ENCODE results near the gene TMEM205.
A peak's percentile ranks its signal among the peaks of the same experiment; 100 is the strongest.

The TMEM205 gene

GRCh38 chr19:11367528-11367927 lies 21.5 kb upstream of the TMEM205 start:
- H3K27ac ChIP-seq (ENCODE audit: low read depth, low read length): no peak overlapping the region
- no peaks in the 10 kb centered on the region for H3K36me3 ChIP-seq (ENCODE audit: insufficient read depth, low read length)
- H3K4me1 ChIP-seq (ENCODE audit: control insufficient read depth, insufficient read depth, low read length, unreplicated experiment): no peaks in the 10 kb centered on the region
- no peak overlapping the region for H3K4me3 ChIP-seq (ENCODE audit: low read depth, low read length)
- H3K79me2 ChIP-seq (ENCODE audit: control insufficient read depth, insufficient read depth, low read length, unreplicated experiment): no peaks in the 10 kb centered on the region
- no peaks in the 10 kb centered on the region for H3K27me3 ChIP-seq (ENCODE audit: insufficient read depth, low read length)
- H2AFZ ChIP-seq (ENCODE audit: low read length, unreplicated experiment): no peak overlapping the region

- Histone ChIP-seq H3K4me1 (ENCODE audit: control insufficient read depth, insufficient read depth, low read length, unreplicated experiment) (no peaks in the 10 kb centered on the region), H3K4me3 (ENCODE audit: low read depth, low read length) (no peak overlapping the region), H3K27ac (ENCODE audit: low read depth, low read length) (no peak overlapping the region), H3K79me2 (ENCODE audit: control insufficient read depth, insufficient read depth, low read length, unreplicated experiment) (no peaks in the 10 kb centered on the region), H3K36me3 (ENCODE audit: insufficient read depth, low read length) (no peaks in the 10 kb centered on the region), H2AFZ (ENCODE audit: low read length, unreplicated experiment) (no peak overlapping the region), H3K27me3 (ENCODE audit: insufficient read depth, low read length) (no peaks in the 10 kb centered on the region)
These were observed 19.6 kb upstream of the TMEM205 start for GRCh38 chr19:11365557-11366117.

DNA sequence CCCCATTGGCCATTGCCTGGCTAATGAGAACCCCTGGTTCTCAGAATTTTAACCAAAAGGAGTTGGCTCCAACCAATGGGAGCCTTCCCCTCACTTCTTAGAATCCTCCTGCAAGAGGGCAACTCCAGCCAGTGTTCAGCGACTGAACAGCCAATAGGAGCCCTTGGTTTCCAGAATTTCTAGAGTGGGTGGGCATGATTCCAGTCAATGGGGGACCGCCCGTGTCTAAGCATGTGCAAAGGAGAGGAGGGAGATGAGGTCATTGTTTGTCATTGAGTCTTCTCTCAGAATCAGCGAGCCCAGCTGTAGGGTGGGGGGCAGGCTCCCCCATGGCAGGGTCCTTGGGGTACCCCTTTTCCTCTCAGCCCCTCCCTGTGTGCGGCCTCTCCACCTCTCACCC lies 18.9 kb upstream of the TMEM205 start:
- H3K79me2 ChIP-seq (ENCODE audit: control insufficient read depth, insufficient read depth, low read length, unreplicated experiment): no peaks in the 10 kb centered on the region
- no peak overlapping the region for H3K27ac ChIP-seq (ENCODE audit: low read depth, low read length)
- H3K4me3 ChIP-seq (ENCODE audit: low read depth, low read length): no peak overlapping the region
- no peaks in the 10 kb centered on the region for H3K27me3 ChIP-seq (ENCODE audit: insufficient read depth, low read length)
- H3K36me3 ChIP-seq (ENCODE audit: insufficient read depth, low read length): no peaks in the 10 kb centered on the region
- no peak overlapping the region for H2AFZ ChIP-seq (ENCODE audit: low read length, unreplicated experiment)
- no peaks in the 10 kb centered on the region for H3K4me1 ChIP-seq (ENCODE audit: control insufficient read depth, insufficient read depth, low read length, unreplicated experiment)

- Histone ChIP-seq H3K4me3 (ENCODE audit: low read depth, low read length) (no peak overlapping the region), H3K36me3 (ENCODE audit: insufficient read depth, low read length) (no peaks in the 10 kb centered on the region), H3K79me2 (ENCODE audit: control insufficient read depth, insufficient read depth, low read length, unreplicated experiment) (no peaks in the 10 kb centered on the region), H2AFZ (ENCODE audit: low read length, unreplicated experiment) (no peak overlapping the region), H3K27me3 (ENCODE audit: insufficient read depth, low read length) (no peaks in the 10 kb centered on the region), H3K27ac (ENCODE audit: low read depth, low read length) (no peak overlapping the region), H3K4me1 (ENCODE audit: control insufficient read depth, insufficient read depth, low read length, unreplicated experiment) (no peaks in the 10 kb centered on the region)
These were observed 18.3 kb upstream of the TMEM205 start for GRCh38 chr19:11364296-11364904.

- Histone ChIP-seq H3K27me3 (ENCODE audit: insufficient read depth, low read length) (no peaks in the 10 kb centered on the region), H3K4me1 (ENCODE audit: control insufficient read depth, insufficient read depth, low read length, unreplicated experiment) (no peaks in the 10 kb centered on the region), H3K79me2 (ENCODE audit: control insufficient read depth, insufficient read depth, low read length, unreplicated experiment) (no peaks in the 10 kb centered on the region), H3K4me3 (ENCODE audit: low read depth, low read length) (no peak overlapping the region), H3K27ac (ENCODE audit: low read depth, low read length) (no peak overlapping the region), H2AFZ (ENCODE audit: low read length, unreplicated experiment) (no peak overlapping the region), H3K36me3 (ENCODE audit: insufficient read depth, low read length) (no peaks in the 10 kb centered on the region)
These were observed 17.8 kb upstream of the TMEM205 start for GRCh38 chr19:11363881-11364280.

DNA sequence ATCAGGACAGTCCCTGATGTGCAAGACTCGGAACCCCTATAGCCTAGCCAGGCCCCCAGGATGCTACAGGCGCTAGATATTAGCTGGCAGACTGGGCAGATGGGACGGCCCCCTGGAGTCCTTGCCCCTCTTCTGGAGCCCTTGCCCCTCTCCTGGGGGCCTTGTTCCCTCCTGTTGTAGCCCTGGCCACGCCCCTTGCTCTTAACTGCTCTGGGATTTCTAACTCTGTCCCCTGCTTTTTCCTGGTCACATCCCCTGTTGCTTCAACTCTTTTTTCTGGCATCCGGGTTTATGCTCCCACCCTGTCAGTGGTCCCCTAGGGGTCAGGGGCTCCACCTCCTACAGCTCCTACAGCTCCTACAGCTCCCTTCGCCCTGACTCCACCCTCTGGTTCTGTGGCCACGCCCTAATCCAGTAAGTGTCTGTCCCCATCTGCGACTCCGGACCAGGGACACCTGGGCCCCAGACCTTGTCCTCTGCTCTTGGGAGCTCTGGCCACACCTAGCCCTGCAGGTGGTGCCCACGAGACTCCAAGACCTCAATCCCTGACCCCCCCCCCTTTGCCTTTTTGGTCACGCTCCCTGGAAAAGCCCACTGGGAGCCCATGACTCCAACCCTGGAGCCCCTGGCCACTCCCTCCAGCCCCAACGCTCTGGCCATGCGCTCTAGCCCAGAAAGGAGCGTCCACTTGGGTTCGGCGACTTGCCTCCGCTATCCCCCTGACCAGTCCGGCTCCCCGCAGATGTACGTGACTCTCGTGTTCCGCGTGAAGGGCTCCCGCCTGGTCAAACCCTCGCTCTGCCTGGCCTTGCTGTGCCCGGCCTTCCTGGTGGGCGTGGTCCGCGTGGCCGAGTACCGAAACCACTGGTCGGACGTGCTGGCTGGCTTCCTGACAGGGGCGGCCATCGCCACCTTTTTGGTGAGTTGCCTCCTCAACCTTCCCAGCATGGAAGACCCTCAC lies 16.0 kb upstream of the TMEM205 start:
- H3K36me3 ChIP-seq (ENCODE audit: insufficient read depth, low read length): no peaks in the 10 kb centered on the region
- H3K4me3 ChIP-seq (ENCODE audit: low read depth, low read length): no peak overlapping the region
- no peak overlapping the region for H3K27ac ChIP-seq (ENCODE audit: low read depth, low read length)
- H3K27me3 ChIP-seq (ENCODE audit: insufficient read depth, low read length): no peaks in the 10 kb centered on the region
- H2AFZ ChIP-seq (ENCODE audit: low read length, unreplicated experiment): no peak overlapping the region
- no peaks in the 10 kb centered on the region for H3K4me1 ChIP-seq (ENCODE audit: control insufficient read depth, insufficient read depth, low read length, unreplicated experiment)
- no peaks in the 10 kb centered on the region for H3K79me2 ChIP-seq (ENCODE audit: control insufficient read depth, insufficient read depth, low read length, unreplicated experiment)

DNA sequence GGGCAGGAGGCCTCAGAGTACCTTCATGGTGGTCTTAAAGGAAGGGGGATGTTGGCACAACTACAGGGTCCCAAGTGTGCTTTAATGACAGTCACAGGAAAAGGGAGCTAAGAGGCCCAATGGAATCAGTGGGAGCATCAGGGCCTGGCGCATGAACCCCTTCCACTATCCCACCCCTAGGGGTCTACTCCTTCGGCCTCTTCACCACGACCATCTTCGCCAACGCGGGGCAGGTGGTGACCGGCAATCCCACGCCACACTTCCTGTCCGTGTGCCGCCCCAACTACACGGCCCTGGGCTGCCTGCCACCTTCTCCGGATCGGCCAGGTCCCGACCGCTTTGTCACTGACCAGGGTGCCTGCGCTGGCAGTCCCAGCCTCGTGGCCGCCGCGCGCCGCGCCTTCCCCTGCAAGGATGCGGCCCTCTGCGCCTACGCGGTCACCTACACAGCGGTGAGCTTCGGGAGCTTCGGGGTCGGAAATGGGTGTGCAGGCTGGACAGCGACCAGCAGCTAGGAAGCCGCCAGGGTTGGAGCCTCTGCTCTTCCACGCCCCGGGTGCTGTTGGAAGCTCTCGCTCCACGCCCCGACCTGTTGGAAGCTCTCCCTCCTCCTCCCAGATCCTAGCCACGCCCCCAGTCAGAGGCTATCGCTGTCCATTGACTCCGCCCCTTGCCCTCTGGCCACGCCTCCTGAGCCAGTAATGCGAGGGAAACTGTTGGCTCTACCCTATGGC lies 15.1 kb upstream of the TMEM205 start:
- Histone ChIP-seq H3K36me3 (ENCODE audit: insufficient read depth, low read length) (no peaks in the 10 kb centered on the region), H2AFZ (ENCODE audit: low read length, unreplicated experiment) (no peak overlapping the region), H3K27me3 (ENCODE audit: insufficient read depth, low read length) (no peaks in the 10 kb centered on the region), H3K4me3 (ENCODE audit: low read depth, low read length) (no peak overlapping the region), H3K79me2 (ENCODE audit: control insufficient read depth, insufficient read depth, low read length, unreplicated experiment) (peaks cover 2% of the 10 kb centered on the region), H3K4me1 (ENCODE audit: control insufficient read depth, insufficient read depth, low read length, unreplicated experiment) (peaks cover 3% of the 10 kb centered on the region), H3K27ac (ENCODE audit: low read depth, low read length) (no peak overlapping the region)

GRCh38 chr19:11359421-11359820 lies 13.4 kb upstream of the TMEM205 start:
- Histone ChIP-seq H3K27me3 (ENCODE audit: insufficient read depth, low read length) (no peaks in the 10 kb centered on the region), H3K4me1 (ENCODE audit: control insufficient read depth, insufficient read depth, low read length, unreplicated experiment) (peaks cover 8% of the 10 kb centered on the region), H3K36me3 (ENCODE audit: insufficient read depth, low read length) (no peaks in the 10 kb centered on the region), H3K4me3 (ENCODE audit: low read depth, low read length) (no peak overlapping the region), H3K79me2 (ENCODE audit: control insufficient read depth, insufficient read depth, low read length, unreplicated experiment) (peaks cover 7% of the 10 kb centered on the region), H2AFZ (ENCODE audit: low read length, unreplicated experiment) (no peak overlapping the region), H3K27ac (ENCODE audit: low read depth, low read length) (no peak overlapping the region)

GRCh38 chr19:11356676-11357550 lies 10.8 kb upstream of the TMEM205 start:
- no peak overlapping the region for H3K27ac ChIP-seq (ENCODE audit: low read depth, low read length)

DNA sequence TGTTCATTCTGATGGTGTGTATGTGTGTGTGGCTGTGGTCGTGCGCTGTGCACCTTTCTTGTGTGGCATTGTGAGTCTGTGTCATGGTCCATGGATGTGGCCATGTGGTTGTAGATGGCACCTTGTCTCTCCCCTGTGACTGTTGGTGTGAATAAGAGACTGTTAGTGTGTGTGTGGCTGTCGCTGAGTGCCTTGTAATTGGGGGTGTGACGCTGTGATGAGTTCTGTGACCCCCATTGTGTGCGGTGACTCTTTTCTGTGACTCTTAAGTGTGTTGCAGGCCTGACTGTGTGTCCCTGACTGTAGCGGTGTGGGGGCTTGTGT lies 10.0 kb upstream of the TMEM205 start:
- H3K27me3 ChIP-seq (ENCODE audit: insufficient read depth, low read length): no peaks in the 10 kb centered on the region
- H3K4me1 ChIP-seq (ENCODE audit: control insufficient read depth, insufficient read depth, low read length, unreplicated experiment): peaks cover 8% of the 10 kb centered on the region
- H3K27ac ChIP-seq (ENCODE audit: low read depth, low read length): no peak overlapping the region
- no peaks in the 10 kb centered on the region for H3K36me3 ChIP-seq (ENCODE audit: insufficient read depth, low read length)
- H3K4me3 ChIP-seq (ENCODE audit: low read depth, low read length): peak overlapping the region; percentile 88
- H3K79me2 ChIP-seq (ENCODE audit: control insufficient read depth, insufficient read depth, low read length, unreplicated experiment): peaks cover 7% of the 10 kb centered on the region
- H2AFZ ChIP-seq (ENCODE audit: low read length, unreplicated experiment): no peak overlapping the region

More at GRCh38 chr19:11356676-11357550, 10.8 kb upstream of the TMEM205 start:
- H3K4me1 ChIP-seq (ENCODE audit: control insufficient read depth, insufficient read depth, low read length, unreplicated experiment): peaks cover 8% of the 10 kb centered on the region
- peaks cover 7% of the 10 kb centered on the region for H3K79me2 ChIP-seq (ENCODE audit: control insufficient read depth, insufficient read depth, low read length, unreplicated experiment)
- H2AFZ ChIP-seq (ENCODE audit: low read length, unreplicated experiment): no peak overlapping the region
- H3K36me3 ChIP-seq (ENCODE audit: insufficient read depth, low read length): no peaks in the 10 kb centered on the region
- no peak overlapping the region for H3K4me3 ChIP-seq (ENCODE audit: low read depth, low read length)
- H3K27me3 ChIP-seq (ENCODE audit: insufficient read depth, low read length): no peaks in the 10 kb centered on the region
